Heart right ventricle (tissue), 16 donors: ENCODE measurements around the gene CBX2. TPM values are rescaled to one million over a fixed set of nuclear protein-coding genes. Genes with fewer than 3 reads are reported as not detected.
A peak's percentile ranks its signal among the peaks of the same experiment; 100 is the strongest.

Experiments used
- ATAC-seq, 8 donors: fragments of 200-7000 bp; cut with Tn5 transposase; one replicate each; pipeline ENCODE4 v1.9.1; 2020; ENCODE audit warnings: mild to moderate bottlenecking in 8 of 8, moderate library complexity in 8 of 8, moderate number of reproducible peaks in 1 of 8
- DNase-seq, 2 donors: peaks; one replicate each; pipeline ENCODE4 v3.0.0-alpha.2; 2020
- H3K27ac ChIP-seq, 10 donors: fragments of 200-600 bp; sonication (generic) in 2 of 10; one replicate each; pipeline versions ENCODE4 v1.5.0 to v1.8.0; 2020 to 2022; ENCODE audit warnings: mild to moderate bottlenecking in 3 of 10
- H3K27me3 ChIP-seq, 7 donors: fragments of 200-600 bp; one replicate each; pipeline ENCODE4 v1.8.0; 2021 to 2022; ENCODE audit warnings: mild to moderate bottlenecking in 2 of 7
- H3K36me3 ChIP-seq, 9 donors: fragments of 200-600 bp; sonication (generic) in 1 of 9; one replicate each; pipeline versions ENCODE4 v1.5.0 to v1.8.0; 2020 to 2022; ENCODE audit warnings: mild to moderate bottlenecking in 2 of 9
- H3K4me1 ChIP-seq, 9 donors: fragments of 200-600 bp; sonication (generic) in 1 of 9; one replicate each; pipeline versions ENCODE4 v1.5.0 to v1.8.0; 2020 to 2022; ENCODE audit warnings: mild to moderate bottlenecking in 4 of 9
- H3K4me3 ChIP-seq, 10 donors: fragments of 200-600 bp; sonication (generic) in 2 of 10; one replicate each; pipeline versions ENCODE4 v1.5.0 to v1.8.0; 2020 to 2022; ENCODE audit warnings: mild to moderate bottlenecking in 7 of 10, moderate library complexity in 2 of 10
- H3K9me3 ChIP-seq, 11 donors: fragments of 200-600 bp in 10 of 11; sonication (generic) in 2 of 11; one replicate each; pipeline versions ENCODE4 v1.5.0 to v1.8.0; 2013 to 2022; ENCODE audit warnings: mild to moderate bottlenecking in 2 of 11, control low read depth in 1 of 11, moderate library complexity in 1 of 11
- WGBS, 2 donors: extraction: QIAGEN DNeasy Blood & Tissue Kit; methylation state at CpG; one replicate each; pipeline ENCODE4 v1.1.7; 2013; ENCODE audit warnings: inconsistent platforms in 1 of 2; 5-methylcytosine and 5-hydroxymethylcytosine counted together
- intact Hi-C, 10 donors: fragments of 100-400 bp; cut with DNase I; formaldehyde crosslinking; loops; one replicate each; pipeline versions ENCODE4 v1.11.1 to v1.14.2; 2022
- polyA plus RNA-seq, 2 donors: library from polyadenylated mRNA; stranded (reverse); fragments of 200-250 nt; gene quantifications; one replicate each; pipeline ENCODE4 v1.2.3, GENCODE V29; 2013
- total RNA-seq, 10 donors: library from RNA; stranded (reverse); fragmentation: NEBNext Ultra II Directional in 3 of 10; extraction: Animal tissue kit (Norgen Biotek cat#: 25700) in 3 of 10; gene quantifications; one replicate each; pipeline versions ENCODE4 v1.2.1 to v1.2.4, GENCODE V29; 2021 to 2023
- TF ChIP-seq, protein P1 (sequence below), 9 donors: fragments of 200-600 bp; sonication (generic) in 2 of 9; IDR thresholded peaks; one replicate each; pipeline versions ENCODE4 v1.5.0 to v1.8.0; 2021 to 2022; ENCODE audit warnings: antibody characterized with exemption in 9 of 9, mild to moderate bottlenecking in 5 of 9, moderate library complexity in 1 of 9
- donor health status: Arrhythmogenic right ventricular cardiomyopathy.
- donor health status: ischemic (EF 13 %, LVEDD 7.1; RV severe dilation, severe dysfunction).
- donor health status: healthy with polysubstance abuse.
- donor health status: DM: no; HTN: yes; CAD: no.
- donor health status: DM: no; HTN: no; CAD: no.
- donor health status: ischemic (EF 25% LVEDD 6.9; RV normal size, moderate dysfunction).
- donor health status: ischemic (EF 25% LVEDD 5.7; RV mildly dilated, moderate dysfunction).
- donor health status: healthy.
- donor health status: DM: yes; HTN: yes; CAD: no.
- donor health status: Ischemic cardiomyopathy.
- donor health status: ischemic (EF 35%, LVEDD 5.7; RV mildly dilated, moderate dysfunction).
- donor health status: nonischemic (EF 11% LVEDD 7.7; RV severe dilation, severe dysfunction).
- donor health status: DM: yes; HTN: yes; CAD: no.
- donor health status: PGD.
- donor health status: ischemic (EF 29% LVEDD 5.4; RV normal size, mild dysfunction).
- donor health status: nonischemic (EF 23%, LVEDD 6.1; RV moderate dilation, normal function).

CBX2 gene
- total and polyA plus RNA-seq, 12 donors: 1.5 to 7.1 (median 2.9) TPM

DNA sequence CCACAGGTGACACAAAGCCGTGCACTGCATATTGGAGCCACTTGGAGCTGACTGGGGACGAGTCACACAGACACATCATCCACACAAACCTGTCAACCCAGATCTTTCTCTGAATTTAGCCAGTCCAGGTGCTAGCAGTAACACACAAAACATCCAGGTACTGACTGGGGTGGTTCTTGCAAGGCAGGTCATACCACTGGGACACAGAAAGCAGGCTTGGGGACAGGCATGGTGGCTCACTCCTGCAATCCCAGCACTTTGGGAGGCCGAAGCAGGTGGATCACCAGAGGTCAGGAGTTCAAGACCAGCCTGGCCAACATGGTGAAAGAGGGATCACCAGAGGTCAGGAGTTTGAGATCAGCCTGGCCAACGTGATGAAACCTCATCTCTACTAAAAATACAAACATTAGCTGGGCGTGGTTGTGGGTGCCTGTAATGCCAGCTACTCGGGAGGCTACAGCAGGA lies 32.3 kb upstream of the CBX2 start:
- Histone ChIP-seq H3K27me3 (peaks cover 33 to 82% (median 74%) of the 10 kb centered on the region in 7 donors), H3K4me1 (peaks cover 6 to 30% (median 19%) of the 10 kb centered on the region in 9 donors), H3K9me3 (no peaks in the 10 kb centered on the region), H3K27ac (no peak overlapping the region), H3K4me3 (peak overlapping the region in 1 of 10 donors; percentile 17), H3K36me3 (no peaks in the 10 kb centered on the region)
- 49 to 52% methylated on average over 6 of the region's 6 CpGs for WGBS, 2 donors
- intact Hi-C loops: loop anchor here in 7 of 10 donors (2.0 to 10.0 kb wide), 9 partner anchors 31 to 249 kb away; partner anchors contain the start of genes CBX4 (in 1 of the 7) and CBX8 (in 1 of the 7)
- TF ChIP-seq, protein P1, sequence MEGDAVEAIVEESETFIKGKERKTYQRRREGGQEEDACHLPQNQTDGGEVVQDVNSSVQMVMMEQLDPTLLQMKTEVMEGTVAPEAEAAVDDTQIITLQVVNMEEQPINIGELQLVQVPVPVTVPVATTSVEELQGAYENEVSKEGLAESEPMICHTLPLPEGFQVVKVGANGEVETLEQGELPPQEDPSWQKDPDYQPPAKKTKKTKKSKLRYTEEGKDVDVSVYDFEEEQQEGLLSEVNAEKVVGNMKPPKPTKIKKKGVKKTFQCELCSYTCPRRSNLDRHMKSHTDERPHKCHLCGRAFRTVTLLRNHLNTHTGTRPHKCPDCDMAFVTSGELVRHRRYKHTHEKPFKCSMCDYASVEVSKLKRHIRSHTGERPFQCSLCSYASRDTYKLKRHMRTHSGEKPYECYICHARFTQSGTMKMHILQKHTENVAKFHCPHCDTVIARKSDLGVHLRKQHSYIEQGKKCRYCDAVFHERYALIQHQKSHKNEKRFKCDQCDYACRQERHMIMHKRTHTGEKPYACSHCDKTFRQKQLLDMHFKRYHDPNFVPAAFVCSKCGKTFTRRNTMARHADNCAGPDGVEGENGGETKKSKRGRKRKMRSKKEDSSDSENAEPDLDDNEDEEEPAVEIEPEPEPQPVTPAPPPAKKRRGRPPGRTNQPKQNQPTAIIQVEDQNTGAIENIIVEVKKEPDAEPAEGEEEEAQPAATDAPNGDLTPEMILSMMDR (IDR thresholded peaks at IDR 0.05): no peak
- no peak for ATAC-seq
- DNase-seq: no peak

DNA sequence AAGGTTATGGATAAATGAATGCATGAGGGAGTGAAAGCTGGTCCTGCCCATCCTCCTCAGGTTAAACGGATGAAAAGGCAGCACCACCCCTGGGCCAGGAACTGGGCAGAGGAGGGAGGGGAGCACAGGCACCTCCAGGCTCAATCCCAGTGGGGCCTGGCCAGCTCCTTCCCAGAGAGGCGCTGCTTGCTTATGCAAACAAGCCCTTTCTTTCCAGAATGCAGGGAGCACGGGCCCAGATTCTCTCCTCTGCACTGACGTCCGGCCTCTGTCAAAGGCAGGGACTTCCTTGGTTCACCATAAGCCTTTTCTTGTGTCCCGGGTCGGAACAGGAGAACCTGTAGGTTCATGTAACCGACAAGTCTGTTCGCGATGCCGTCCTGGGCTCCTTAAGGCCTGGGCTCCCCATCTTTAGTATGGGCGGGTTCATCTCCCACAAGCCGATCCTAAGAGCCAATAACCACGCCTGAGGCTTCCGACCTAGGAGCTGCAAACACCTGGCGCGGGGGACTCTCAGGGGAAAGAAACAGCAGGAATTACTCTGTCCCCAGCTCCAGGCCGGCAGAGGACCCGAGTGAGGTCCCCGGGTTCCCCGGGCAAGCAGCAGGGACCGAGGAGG lies 30.9 kb upstream of the CBX2 start:
- Histone ChIP-seq H3K27ac (no peak overlapping the region), H3K27me3 (peaks cover 22 to 82% (median 75%) of the 10 kb centered on the region in 7 donors), H3K9me3 (no peaks in the 10 kb centered on the region), H3K4me1 (peaks cover 2 to 25% (median 14%) of the 10 kb centered on the region in 9 donors), H3K36me3 (no peaks in the 10 kb centered on the region), H3K4me3 (no peak overlapping the region)
- DNase-seq (no peak), ATAC-seq (no peak)
- WGBS, 2 donors: 10 to 16% methylated on average over 22 of the region's 22 CpGs
- TF ChIP-seq, protein P1 (IDR thresholded peaks at IDR 0.05): no peak
- intact Hi-C loops: loop anchor here in 7 of 10 donors (2.0 to 10.0 kb wide), 9 partner anchors 30 to 248 kb away; partner anchors contain the start of genes CBX4 (in 1 of the 7) and CBX8 (in 1 of the 7)

DNA sequence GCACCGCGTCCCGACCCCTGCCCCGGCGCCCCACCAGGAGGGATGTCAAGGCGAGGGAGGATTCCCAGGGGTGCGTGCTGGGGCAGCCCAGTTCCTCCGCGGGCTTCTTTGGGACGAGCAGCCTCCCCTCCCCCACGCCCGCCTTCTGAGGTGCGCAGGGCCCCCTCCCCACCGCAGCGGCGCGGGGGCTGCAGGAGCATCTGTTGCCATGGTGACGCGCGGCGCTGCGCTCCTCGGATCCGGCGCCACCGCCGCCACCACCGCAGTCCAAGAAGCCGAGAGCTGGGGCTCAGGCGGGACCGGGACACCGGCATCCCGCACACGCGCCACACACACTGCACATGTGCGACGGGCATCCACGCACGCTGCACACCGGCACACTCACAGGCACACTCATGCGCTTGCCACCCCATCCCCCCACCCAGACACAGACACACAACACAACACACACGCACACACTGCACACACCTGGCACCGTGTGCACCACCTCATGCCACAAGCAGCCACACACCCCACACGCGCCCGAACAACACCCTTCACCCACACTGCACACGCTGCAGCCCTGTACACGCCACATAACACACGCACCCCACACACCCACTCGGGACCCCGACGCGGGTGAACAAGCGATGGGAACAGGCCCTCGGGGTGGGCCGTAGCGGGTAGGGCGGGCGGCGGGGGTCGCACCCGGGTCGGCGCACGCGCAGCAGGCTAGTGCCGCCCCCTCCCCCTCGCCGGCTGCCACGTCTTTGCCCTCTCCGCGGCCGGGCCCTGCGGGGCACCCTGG lies 30.2 kb upstream of the CBX2 start:
- Histone ChIP-seq H3K27me3 (peaks cover 19 to 84% (median 75%) of the 10 kb centered on the region in 7 donors), H3K9me3 (no peaks in the 10 kb centered on the region), H3K27ac (no peak overlapping the region), H3K4me3 (peak overlapping the region in 1 of 10 donors; percentile 3), H3K4me1 (peaks cover 0 to 22% (median 11%) of the 10 kb centered on the region in 9 donors), H3K36me3 (no peaks in the 10 kb centered on the region)
- DNase-seq (no peak), ATAC-seq (peak in 3 of 8 donors; percentile 14 to 38 (median 30))
- 3% methylated on average over 61 to 73 of the region's 74 CpGs for WGBS, 2 donors
- intact Hi-C loops: loop anchor here in 7 of 10 donors (2.0 to 10.0 kb wide), 9 partner anchors 29 to 247 kb away; partner anchors contain the start of genes CBX4 (in 1 of the 7) and CBX8 (in 1 of the 7)
- TF ChIP-seq, protein P1 (IDR thresholded peaks at IDR 0.05): no peak
